ENCODE results near the gene ELP4.
A peak's percentile ranks its signal among the peaks of the same experiment; 100 is the strongest.

Gene ELP4

DNA sequence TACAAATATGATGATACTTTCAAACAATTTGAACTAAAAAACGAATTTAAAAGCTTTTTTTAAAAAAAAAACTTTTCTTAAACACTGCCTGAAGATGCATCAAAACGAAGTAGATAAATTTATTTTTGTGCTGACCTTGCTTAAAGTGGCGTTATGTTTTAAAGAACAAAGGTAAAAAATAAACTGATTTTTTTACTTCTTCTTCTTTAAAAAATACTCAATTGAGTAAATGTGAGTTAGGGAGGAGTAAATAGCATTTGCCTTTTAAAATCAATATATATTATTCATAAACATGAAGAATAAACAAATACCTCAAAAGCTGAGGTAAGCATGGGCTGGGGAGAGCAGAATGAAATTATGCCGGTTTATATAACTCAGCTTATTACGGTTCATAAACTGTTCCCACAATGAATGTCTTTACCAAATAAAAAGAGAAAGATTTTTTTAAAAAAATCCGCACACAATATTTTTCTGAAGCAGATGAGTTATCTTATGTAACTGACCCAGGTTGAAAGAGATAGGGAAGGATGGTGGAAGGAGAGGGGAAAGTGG is 292.5 kb downstream of the ELP4 start:
- DNase-seq: no peak

GRCh38 chr11:31802609-31802989 is 293.0 kb downstream of the ELP4 start:
- no peak for DNase-seq

- no peak for DNase-seq
Observed at GRCh38 chr11:31802990-31803812, 293.6 kb downstream of the ELP4 start.

GRCh38 chr11:31803813-31804311 is 294.3 kb downstream of the ELP4 start:
- DNase-seq: no peak

DNA sequence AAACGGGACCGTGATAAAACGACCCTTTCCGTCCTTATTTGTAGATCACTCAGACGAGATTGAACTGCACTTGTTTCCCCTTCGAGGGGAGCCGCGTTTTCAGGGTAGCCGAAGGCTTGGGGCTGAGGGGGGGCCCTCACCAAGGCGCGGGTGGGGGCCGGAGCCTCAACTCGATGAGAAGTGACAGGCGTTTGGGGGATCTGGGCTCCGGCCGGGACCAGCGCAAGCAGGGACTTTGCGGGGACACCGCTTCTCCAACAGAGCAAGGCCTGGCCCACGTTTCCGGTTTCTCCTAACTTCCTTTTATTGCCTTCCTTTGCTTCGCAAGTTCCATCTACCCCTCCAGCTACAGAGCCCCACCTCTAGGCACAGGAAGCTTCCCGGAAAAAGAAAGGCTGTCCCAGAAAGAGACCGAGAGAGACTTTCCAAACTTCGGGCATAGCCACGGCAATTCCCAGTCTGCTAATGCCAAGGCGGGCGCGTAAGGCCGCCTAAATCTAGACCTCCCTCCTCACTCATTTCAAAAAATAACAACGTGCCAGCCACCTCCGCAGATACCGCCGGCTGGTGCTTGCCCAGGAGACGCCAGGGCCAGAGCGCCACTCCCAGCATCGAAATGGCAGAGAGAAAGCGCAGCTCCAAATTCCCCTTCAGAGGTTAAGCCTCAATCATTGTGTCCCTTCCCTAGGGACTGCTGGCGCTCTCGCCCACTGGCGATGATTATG is 294.9 kb downstream of the ELP4 start:
- DNase-seq: no peak

DNA sequence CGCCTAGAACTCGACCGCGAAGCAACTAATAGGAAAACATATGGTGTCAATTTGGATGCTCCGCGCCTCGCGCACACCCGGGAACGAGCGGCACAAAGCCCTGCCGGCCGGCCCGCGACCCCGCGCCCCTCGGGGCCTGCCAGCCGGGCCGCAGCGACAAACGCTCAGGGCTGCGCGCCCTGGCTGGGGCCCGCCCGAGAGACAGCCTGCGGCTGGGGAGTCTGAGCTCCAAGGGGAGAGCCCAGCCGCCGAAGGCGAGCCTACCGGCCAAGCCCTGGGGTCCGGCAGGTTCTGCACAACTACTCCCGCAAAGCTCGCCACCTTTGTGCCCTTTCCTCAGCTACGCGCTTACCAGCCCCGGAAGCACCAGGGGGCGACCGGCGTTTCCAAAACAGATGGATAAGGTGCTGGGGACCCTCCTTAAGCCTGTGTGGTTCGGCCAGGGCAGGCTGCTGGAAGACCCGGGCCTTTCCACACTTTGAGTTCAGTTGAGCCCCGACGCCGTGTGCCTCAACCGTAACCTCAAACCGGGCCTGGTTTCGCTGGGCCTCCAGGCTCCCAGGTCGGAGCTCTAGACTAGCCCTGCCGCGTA is 295.6 kb downstream of the ELP4 start:
- no peak for DNase-seq

DNA sequence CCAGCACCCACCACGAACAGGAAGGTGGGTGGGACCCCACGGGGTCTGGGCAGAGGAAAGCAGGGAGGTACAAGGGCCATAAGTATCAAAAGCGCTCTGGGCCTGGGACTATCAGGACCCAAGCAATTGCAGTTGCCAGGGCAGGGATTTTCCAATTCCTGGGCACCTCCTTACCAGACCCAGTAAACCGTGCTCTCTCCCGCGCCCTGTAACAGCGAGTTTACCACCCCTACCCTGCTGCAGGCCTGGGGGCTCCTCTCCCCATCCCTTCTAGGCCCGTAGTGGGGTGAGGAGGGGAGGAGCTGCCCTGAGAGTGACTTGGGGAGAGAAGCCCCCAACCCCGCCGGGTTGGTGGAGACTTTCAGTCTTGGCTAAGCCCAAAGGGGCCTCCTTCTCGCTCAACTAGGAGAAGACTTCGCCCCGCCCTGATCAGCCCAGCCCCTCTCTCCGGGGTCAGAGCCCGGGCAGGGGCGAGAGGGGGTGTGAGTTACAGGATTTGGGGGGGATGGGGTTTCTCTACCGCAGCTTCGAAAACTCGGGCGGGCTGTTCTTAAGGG is 296.1 kb downstream of the ELP4 start:
- no peak for DNase-seq

- DNase-seq: no peak
Observed at GRCh38 chr11:31806186-31806927, 296.8 kb downstream of the ELP4 start.

DNA sequence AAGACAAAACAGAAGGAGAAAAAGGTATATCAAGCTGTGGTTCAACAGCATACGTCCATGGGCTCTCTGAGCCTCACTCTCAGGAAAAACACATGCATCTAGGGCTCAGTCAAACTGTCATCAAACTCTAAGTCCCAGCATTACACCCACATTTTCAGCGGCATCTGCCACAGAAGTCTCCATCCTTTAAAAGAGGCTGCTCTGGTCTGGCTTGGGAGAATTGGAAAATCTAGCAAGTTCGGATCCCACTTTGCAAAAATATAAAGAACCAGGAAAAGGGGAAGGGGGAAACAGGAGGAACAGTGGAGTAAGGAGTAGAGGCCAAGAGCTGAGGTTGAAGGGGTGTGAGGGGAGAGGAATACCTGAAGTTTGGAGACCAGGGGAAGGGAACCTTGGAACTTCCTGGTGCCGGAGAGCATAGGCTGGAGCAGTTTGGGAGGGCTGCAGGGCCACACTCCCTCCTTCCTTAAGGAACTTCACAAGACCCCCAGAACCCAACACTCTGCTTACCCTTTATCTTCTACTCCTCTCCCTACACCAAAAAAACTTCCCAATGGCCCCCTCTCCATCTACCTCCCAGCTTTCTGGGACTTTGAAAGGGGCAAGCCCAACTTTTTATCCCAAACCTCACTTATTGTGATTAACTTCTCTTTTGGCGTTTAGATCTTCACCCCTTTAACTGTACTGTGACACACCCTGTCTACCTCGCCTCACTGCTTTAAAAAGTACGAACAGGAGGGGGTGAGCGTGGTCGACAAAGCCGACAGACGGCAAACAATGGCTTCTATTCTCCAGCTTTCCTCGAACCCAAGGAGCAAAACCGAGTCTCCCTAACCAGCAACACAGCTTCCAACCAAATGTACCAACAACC is 297.6 kb downstream of the ELP4 start:
- no peak for DNase-seq

DNA sequence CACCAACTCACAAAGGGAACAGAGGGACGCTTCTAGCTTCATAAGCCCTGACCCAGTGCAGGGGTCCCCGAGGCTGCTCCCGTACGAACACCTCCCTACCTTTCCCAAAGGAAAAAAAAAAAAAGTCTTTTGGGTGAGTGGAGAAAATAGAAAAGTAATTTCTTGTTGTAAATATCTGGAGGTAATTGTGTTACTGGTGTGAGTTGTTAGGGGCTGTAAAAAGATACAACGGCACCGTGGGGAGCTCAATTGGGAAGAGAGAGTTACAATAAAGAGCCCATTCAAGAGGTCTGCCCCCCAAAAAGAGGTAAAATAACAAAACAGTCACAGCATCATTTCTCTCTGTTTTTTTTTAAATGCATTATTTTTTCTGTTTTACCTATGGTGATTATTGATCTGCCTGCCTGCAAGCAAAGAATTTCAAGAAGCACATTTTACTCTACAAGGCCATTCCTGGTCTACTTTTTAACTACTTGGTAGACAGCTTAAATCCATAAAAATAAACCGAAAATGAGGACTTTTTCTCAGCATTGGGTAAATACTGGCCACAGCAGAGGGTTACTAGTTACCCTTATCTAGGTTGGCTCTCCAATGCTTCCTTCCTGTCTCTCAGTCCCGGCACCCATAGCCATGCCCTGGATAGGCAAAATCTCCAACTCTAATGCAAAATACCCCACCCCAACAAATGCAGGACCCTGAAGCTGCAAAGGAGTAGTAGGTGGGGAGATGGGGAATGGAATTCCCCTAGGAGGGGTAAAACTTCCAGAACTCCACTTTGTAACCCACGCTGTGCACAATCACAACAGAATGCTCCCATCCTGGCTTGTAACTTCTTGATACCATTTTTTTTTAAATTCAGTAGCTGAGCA is 298.5 kb downstream of the ELP4 start:
- DNase-seq: no peak

GRCh38 chr11:31808721-31809540 is 299.4 kb downstream of the ELP4 start:
- DNase-seq: peak in 2 of 3 experiments; percentile 27 to 58

DNA sequence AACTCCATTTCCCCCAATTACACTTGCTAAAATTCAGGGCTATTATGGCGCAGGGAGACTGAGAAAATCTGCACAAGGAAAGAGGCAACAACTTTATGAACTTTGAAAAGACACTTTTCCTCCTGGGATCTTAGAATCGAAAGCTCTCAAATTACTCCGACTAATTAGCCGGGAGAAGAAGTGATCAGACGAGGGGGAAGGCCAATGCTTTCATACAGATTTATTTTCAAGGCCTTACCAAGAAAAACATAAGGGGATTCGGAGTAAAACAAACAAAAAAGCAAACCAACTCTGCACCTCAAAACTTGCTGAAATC is 299.9 kb downstream of the ELP4 start:
- no peak for DNase-seq

- peak; percentile 23 to 84 (median 83) for DNase-seq
Observed at GRCh38 chr11:31809857-31810778, 300.6 kb downstream of the ELP4 start.

GRCh38 chr11:31810779-31811647 is 301.4 kb downstream of the ELP4 start, which contains the start of gene PAX6:
Gene PAX6, minus strand, starts transcription at chr11:31811322. Its CDS starts 4,911 bp downstream, at chr11:31806411.
- DNase-seq: peak; percentile 47 to 98 (median 94)

DNA sequence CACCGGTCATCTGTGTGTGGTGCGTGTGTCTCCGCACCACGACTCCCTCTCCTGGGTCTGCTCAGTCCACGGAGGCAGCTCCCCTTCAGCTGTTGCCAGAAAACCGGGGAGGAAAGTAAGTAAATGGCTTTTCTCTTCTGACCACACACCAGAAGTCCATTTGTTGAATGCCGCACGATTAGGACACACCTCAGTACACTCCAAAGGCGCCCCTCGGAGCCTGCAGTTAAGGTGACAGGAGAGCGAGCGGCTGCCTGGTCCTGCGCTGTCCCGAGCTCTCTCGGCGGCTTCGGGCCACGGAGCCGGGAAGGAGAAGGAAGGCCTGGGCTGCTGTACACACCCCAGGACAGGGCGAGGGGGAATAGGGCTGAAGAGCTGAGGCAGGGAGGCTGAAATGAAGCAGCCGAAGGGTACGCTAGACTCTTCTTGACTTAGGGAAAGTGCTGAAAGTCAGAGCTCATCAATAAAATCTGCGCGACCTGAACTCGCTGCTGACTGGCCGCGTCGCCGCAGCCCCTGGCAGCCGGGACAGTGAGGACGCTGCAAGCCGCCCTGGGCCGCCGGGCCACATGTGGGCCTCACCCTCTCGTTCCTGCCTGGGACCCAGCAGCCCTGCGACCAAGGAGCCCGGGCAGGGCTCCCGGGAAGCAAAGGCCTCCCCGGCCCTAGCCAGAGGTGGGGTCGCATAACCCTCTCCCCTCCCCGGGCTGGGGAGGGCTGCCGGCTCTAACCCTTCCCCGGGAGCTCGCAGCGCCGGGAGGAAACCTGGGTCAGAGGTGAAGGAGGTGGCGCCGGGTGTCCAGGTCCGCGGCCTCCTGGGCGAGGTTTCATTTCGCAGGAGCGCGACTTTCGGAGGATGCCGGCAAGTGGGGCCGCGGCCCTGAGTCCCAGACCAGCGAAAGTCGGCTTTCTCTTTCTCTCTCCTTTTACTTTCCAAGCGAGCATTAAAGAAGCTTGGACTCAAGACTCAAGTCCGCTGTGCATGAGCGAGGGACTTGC is 303.1 kb downstream of the ELP4 start:
- DNase-seq: peak in 2 of 3 experiments; percentile 81 to 85
